GM18858 (cell line): ENCODE measurements around the gene NLGN1.

Experiments
- ATAC-seq: cut with Tn5 transposase; IDR thresholded peaks from one replicate; pipeline ENCODE4 v1.9.1; 2021; ENCODE audit not compliant: unreplicated experiment

Gene NLGN1

DNA sequence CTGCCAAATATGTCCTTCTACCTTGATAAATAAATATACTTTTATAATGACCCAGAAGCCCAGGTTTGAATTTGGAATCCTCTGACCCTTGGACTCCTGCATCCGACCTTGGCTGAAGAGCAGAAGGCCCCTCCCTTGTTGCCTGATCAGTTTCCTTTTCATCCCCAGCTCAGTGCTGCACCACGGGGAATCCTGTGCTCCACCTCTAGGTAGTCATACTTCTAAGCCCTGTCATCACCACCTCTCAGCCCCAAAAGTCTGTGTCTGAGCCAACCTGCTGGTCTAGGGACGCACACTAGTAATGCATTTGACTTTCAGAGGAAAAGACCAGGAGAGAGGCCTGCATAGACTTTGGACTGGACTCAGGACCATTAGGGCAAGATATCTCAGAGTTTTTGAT, 310.6 kb downstream of the NLGN1 start:
- ATAC-seq, result no peak

DNA sequence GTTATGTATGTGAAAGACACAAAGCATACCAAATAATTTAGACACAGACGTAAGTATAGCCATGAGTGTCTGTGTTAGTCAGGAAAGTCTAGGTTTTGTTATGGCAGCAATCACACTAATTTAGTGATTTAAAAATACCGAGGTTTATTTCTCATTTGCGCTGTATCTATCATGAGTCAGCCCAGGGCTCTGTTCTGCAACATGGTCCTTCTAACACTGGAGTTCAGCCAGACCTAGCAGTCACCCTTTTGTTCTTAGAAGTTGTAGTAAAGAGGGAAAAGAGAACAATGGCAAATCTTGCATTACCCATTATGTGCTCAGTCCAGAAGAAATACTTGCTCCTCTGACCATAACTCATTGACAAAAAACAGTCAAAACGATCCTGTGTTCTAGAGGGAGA, 311.5 kb downstream of the NLGN1 start:
- ATAC-seq, result no peak

DNA sequence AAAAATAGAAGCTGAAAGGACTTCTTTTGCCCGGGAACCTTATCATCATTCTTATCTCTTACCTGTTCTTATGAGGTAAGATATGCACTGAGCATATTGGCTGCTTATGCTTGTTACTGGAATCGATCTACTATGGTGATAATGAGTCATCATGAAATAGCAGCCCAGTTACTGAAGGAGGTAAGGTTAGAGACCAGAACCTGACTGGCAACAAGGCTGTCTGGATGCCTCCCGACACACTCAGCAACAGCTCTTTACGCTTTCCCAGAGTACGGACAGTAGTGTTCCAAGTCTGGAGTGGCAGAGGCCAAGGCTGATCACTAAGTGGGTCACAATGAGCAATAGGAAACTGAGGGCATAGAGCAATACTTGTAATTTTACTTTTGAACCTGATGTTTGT, 314.1 kb downstream of the NLGN1 start:
- no peak for ATAC-seq

DNA sequence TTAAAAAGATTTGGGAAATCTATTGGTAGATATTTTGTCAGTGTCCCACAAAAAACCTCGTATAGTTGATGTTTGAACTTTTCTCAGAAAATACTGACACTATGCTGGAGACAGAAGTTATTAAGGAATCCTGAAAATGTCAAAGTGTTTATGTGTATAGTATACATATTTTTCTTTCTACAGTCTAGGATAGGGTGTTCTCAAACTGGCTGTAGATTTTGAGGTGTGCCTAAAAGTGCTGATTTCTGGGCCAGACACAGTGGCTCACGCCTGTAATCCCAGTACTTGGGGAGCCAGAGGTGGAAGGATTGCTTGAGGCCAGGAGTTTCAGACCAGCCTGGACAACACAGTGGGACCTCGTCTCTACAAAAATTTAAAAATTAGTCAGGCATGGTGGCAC, 322.0 kb downstream of the NLGN1 start:
- ATAC-seq, result no peak

DNA sequence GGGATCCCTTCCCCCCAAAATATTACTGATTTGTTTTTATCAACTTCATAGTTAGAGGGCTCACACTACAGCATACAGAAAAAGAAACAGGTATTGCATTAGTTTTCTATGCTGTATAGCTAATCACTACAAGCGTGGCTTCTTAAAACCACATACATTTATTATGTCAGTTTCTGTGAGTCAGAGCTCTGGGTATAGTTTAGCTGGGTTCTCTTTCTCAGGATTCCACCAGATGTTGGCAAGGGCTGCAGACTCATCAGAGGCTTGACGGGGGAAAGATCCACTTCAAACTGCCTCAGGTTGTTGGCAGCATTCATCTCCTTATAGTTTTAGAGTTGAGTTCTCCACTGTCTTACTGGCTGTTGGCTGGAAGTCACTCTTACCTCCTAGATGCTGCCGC, 328.0 kb downstream of the NLGN1 start:
- no peak for ATAC-seq

GRCh38 chr3:173730391-173730790, 332.8 kb downstream of the NLGN1 start:
- ATAC-seq, result no peak

- no peak for ATAC-seq
These were observed 334.7 kb downstream of the NLGN1 start for GRCh38 chr3:173732237-173732636.

- ATAC-seq, result no peak
These were observed 335.6 kb downstream of the NLGN1 start for GRCh38 chr3:173733029-173733652.

DNA sequence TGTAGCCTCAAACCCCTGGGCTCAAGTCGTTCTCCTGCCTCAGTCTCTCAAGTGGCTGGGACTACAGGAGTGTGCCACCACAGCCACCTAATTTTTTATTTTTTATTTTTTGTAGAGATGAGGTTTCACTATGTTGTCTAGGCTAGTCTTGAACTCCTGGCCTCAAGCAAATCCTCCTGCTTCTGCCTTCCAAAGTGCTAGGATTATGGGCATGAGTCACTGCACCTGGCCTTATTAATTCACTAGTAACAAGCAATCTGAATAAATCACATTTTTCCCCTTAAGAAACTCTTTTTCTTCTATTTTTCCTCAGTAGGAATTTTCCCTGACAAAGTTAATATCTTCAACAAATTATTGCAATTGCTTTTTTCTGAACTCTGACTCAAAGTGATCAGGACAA, 336.9 kb downstream of the NLGN1 start:
- ATAC-seq, result no peak

- ATAC-seq, result no peak
These were observed 337.4 kb downstream of the NLGN1 start for GRCh38 chr3:173734895-173735294.

GRCh38 chr3:173735841-173736240, 338.3 kb downstream of the NLGN1 start:
- ATAC-seq, result no peak

GRCh38 chr3:173737167-173737808, 339.7 kb downstream of the NLGN1 start:
- no peak for ATAC-seq

DNA sequence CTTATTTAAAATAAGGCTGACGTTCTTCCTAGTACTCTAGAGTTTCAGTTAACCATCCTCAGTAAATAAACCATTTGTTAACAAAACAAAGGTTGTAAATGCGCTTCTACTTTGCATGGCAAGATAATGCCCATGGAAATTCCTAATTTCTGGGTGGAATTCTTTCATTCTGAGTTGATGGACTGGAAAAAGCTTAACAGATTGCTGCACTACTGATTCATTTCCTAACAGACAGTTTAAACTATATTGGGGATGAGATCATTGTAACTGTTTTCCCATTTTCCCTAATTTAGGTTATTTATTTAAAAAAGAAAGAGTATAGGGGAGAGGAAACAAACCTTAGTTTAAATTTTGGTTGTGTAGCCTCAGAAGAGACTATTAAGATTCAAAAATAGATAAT, 342.2 kb downstream of the NLGN1 start:
- ATAC-seq, result no peak

- no peak for ATAC-seq
These were observed 344.9 kb downstream of the NLGN1 start for GRCh38 chr3:173742491-173742890.

- no peak for ATAC-seq
These were observed 345.6 kb downstream of the NLGN1 start for GRCh38 chr3:173743111-173743510.

GRCh38 chr3:173743516-173743915, 346.0 kb downstream of the NLGN1 start:
- ATAC-seq, result no peak

GRCh38 chr3:173744479-173744878, 346.9 kb downstream of the NLGN1 start:
- ATAC-seq, result no peak

DNA sequence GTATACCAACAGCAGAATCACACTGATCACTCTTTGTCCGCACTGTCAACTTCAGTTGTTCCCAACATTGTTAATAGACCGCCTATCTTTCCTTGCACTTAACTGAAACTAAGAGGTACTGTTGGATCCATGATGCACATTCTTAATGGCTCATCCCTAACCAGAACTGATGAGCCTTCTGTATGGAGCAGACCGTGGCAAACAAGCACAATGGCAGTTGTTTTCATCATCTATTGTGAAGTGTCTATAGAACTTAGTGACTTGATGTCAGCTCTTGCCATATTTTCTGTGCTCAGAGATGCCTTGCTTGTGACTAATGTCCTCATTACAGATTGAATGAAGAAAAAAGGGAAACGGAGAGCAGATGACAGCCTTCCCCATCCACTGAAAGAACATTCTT, 347.4 kb downstream of the NLGN1 start:
- ATAC-seq, result no peak

- no peak for ATAC-seq
These were observed 348.6 kb downstream of the NLGN1 start for GRCh38 chr3:173745952-173746682.

GRCh38 chr3:173747427-173747826, 349.9 kb downstream of the NLGN1 start:
- no peak for ATAC-seq

GRCh38 chr3:173748105-173748504, 350.6 kb downstream of the NLGN1 start:
- ATAC-seq, result no peak

- ATAC-seq, result no peak
These were observed 352.6 kb downstream of the NLGN1 start for GRCh38 chr3:173750095-173750494.
